Ascending aorta (tissue), 2 donors: ENCODE data around the gene CHRM1. TPM values are rescaled to one million over a fixed set of nuclear protein-coding genes. Genes with fewer than 3 reads are reported as not detected.

Source experiments
- DNase-seq, 2 donors: peaks; one replicate each; pipeline ENCODE4 v3.0.0-alpha.2; 2019; ENCODE audit warnings: low spot score in 2 of 2
- H3K27ac ChIP-seq, 2 donors: fragments of 200-600 bp; sonication (generic); one replicate each; pipeline ENCODE4 v1.5.1; 2016 to 2017; ENCODE audit warnings: mild to moderate bottlenecking in 1 of 2
- H3K27me3 ChIP-seq: fragments of 200-600 bp; sonication (generic); one replicate; pipeline ENCODE4 v1.5.1; 2017
- H3K36me3 ChIP-seq, 2 donors: fragments of 200-600 bp; sonication (generic); one replicate each; pipeline ENCODE4 v1.5.1; 2016
- H3K4me1 ChIP-seq, 2 donors: fragments of 200-600 bp; sonication (generic); one replicate each; pipeline ENCODE4 v1.5.1; 2016 to 2017; ENCODE audit warnings: mild to moderate bottlenecking in 1 of 2
- H3K4me3 ChIP-seq, 2 donors: fragments of 200-600 bp; sonication (generic); one replicate each; pipeline ENCODE4 v1.5.1; 2016 to 2017; ENCODE audit warnings: mild to moderate bottlenecking in 1 of 2
- H3K9me3 ChIP-seq, 2 donors: fragments of 200-600 bp; sonication (generic); one replicate each; pipeline ENCODE4 v1.5.1; 2016
- intact Hi-C: fragments of 100-400 bp; cut with DNase I; formaldehyde crosslinking; loops from one replicate; pipeline ENCODE4 v1.15.1; 2023
- total RNA-seq: library from RNA; depleted of rRNA; stranded (reverse); fragments of >200 nt; gene quantifications from one replicate; pipeline ENCODE4 v1.1.0, GENCODE V29; 2016
- TF ChIP-seq, protein P1 (sequence below), 3 experiments: fragments of 200-600 bp in 2 of 3; fragments of 450-650 bp in 1 of 3; sonication (generic) in 2 of 3; IDR thresholded peaks; one replicate each; pipeline ENCODE4 v1.5.1; 2016 to 2019; ENCODE audit warnings: antibody characterized with exemption in 3 of 3, mild to moderate bottlenecking in 1 of 3, moderate library complexity in 1 of 3

CHRM1 gene
- total RNA-seq, 1 donor from 2014 or later = not detected

DNA sequence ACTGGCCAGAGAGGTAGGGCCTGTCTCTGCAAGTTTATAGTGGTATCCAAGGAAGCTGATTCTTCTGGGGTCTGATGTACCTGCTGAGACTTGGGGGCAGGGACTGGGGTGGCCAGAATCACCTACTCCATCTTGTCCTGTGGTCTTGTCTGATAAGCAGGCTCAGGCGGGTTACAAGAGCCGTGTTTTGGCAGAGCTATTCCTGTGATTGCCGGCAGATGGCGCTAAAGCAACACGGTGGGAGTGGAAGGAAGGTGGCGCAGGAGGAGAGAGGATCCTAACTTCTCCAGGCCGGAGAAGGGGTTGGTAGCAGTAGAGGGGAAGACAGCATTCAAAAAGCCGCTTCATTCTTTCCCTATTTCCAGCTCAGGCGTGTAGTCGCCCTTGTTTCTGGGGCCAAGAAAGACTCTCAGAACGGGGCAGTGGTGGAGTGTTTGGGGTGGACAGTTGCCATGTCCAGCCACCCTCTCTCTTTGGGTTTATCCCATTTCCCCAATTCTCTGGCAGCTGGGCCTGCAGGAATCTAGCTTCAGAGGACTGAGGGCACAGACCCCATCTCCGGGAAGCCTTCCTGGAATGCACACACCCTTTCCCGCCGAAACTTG lies 15.1 kb downstream of the CHRM1 start:
- intact Hi-C loops = loop anchor here (1.0 kb wide), 1 partner anchor 118 kb away; no protein-coding TSS in a partner anchor
- DNase-seq = peak; percentile 23 to 88
- H3K9me3 ChIP-seq = no peaks in the 10 kb centered on the region
- peaks cover 0 to 6% of the 10 kb centered on the region in 2 donors for H3K4me1 ChIP-seq
- no peak overlapping the region for H3K27ac ChIP-seq
- H3K36me3 ChIP-seq = no peaks in the 10 kb centered on the region
- no peaks in the 10 kb centered on the region for H3K27me3 ChIP-seq
- no peak overlapping the region for H3K4me3 ChIP-seq
- TF ChIP-seq, protein P1, sequence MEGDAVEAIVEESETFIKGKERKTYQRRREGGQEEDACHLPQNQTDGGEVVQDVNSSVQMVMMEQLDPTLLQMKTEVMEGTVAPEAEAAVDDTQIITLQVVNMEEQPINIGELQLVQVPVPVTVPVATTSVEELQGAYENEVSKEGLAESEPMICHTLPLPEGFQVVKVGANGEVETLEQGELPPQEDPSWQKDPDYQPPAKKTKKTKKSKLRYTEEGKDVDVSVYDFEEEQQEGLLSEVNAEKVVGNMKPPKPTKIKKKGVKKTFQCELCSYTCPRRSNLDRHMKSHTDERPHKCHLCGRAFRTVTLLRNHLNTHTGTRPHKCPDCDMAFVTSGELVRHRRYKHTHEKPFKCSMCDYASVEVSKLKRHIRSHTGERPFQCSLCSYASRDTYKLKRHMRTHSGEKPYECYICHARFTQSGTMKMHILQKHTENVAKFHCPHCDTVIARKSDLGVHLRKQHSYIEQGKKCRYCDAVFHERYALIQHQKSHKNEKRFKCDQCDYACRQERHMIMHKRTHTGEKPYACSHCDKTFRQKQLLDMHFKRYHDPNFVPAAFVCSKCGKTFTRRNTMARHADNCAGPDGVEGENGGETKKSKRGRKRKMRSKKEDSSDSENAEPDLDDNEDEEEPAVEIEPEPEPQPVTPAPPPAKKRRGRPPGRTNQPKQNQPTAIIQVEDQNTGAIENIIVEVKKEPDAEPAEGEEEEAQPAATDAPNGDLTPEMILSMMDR (IDR thresholded peaks at IDR 0.05) = peak; percentile 96 to 99 (median 98)

DNA sequence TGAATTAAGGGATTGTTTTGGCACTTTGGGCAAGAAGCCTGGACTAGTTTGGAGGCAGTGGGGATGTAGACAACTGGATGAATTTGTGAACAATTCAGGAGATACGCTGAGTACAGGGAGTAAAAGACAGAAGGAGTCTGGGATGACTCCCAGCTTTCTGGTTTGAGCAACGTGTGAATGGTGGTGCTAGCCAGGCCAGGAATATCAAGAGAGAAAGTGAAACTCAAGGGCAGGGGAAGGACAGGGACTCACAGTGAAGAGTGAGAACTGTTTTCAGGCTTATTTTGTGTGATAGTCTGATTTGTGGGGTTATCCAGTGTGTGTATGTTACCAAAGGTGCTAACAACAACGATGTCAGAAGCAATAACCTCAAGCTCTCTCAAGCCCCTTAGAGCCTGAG lies 15.9 kb downstream of the CHRM1 start:
- H3K27ac ChIP-seq = no peak overlapping the region
- H3K9me3 ChIP-seq = no peaks in the 10 kb centered on the region
- no peaks in the 10 kb centered on the region for H3K36me3 ChIP-seq
- no peak overlapping the region for H3K4me3 ChIP-seq
- intact Hi-C loops = no loop called here
- TF ChIP-seq, protein P1 (IDR thresholded peaks at IDR 0.05) = no peak
- H3K27me3 ChIP-seq = no peaks in the 10 kb centered on the region
- no peak for DNase-seq
- peaks cover 0 to 6% of the 10 kb centered on the region in 2 donors for H3K4me1 ChIP-seq

- no peak overlapping the region for H3K27ac ChIP-seq
- intact Hi-C loops = no loop called here
- TF ChIP-seq, protein P1 (IDR thresholded peaks at IDR 0.05) = no peak
- H3K4me3 ChIP-seq = no peak overlapping the region
- no peaks in the 10 kb centered on the region for H3K27me3 ChIP-seq
- H3K36me3 ChIP-seq = no peaks in the 10 kb centered on the region
- H3K9me3 ChIP-seq = no peaks in the 10 kb centered on the region
- no peaks in the 10 kb centered on the region for H3K4me1 ChIP-seq
- no peak for DNase-seq
These were observed 18.2 kb downstream of the CHRM1 start for GRCh38 chr11:62902932-62903331.

DNA sequence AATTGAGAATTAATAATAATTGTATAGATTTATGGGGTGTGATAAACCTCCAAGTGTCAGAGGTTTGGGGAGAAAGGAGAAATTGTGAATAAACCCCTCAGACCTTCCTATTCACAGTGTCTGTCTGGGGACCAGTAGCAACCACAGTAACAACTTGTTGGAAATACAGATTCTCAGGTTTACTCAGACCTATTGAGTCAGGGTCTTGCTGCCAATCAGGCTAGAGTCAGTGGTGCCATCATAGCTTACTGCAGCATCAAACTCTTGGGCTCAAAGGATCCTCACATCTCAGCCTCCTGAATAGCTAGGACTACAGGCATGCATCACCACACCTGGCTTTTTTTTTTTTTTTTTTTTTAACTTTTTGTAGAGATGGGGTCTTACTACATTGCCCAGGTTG lies 23.1 kb downstream of the CHRM1 start:
- intact Hi-C loops = no loop called here
- Histone ChIP-seq H3K9me3 (no peaks in the 10 kb centered on the region), H3K4me3 (no peak overlapping the region), H3K27ac (no peak overlapping the region), H3K4me1 (no peaks in the 10 kb centered on the region), H3K36me3 (no peaks in the 10 kb centered on the region), H3K27me3 (no peaks in the 10 kb centered on the region)
- TF ChIP-seq, protein P1 (IDR thresholded peaks at IDR 0.05) = no peak
- DNase-seq = no peak

DNA sequence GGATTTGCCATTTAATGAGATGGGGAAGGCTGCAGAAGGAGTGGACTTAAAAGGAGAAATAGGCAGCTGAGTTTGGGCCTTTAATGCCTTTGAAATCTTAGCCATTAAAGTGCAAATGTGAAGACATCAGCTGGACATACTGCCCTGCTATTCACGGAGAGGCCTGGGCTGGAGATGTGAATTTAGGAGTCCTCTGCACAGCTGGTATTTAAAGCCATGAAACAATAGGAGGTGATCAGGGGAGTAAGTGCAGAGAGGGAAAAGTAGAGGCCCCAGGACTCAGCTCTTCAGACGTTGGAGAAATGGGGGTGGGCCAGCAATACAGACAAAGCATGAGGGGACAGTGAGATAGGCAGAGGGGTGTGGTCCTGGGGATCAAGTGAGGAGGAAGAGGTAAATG lies 23.9 kb downstream of the CHRM1 start:
- no peak for DNase-seq

More for the DNA sequence above, 23.9 kb downstream of the CHRM1 start:
- TF ChIP-seq, protein P1 (IDR thresholded peaks at IDR 0.05) = no peak
- H3K27me3 ChIP-seq = no peaks in the 10 kb centered on the region
- H3K27ac ChIP-seq = no peak overlapping the region
- H3K36me3 ChIP-seq = no peaks in the 10 kb centered on the region
- H3K4me3 ChIP-seq = no peak overlapping the region
- no peaks in the 10 kb centered on the region for H3K4me1 ChIP-seq
- intact Hi-C loops = no loop called here
- no peaks in the 10 kb centered on the region for H3K9me3 ChIP-seq
